SU-DHL-6 (cell line): Measurements from ENCODE around the gene PANK3.

ENCODE experiments used
- H2AFZ ChIP-seq: fragments of 200-600 bp; sonication (generic); 2 replicates; pipeline ENCODE4 v1.6.1; 2014; ENCODE audit warnings: low read depth, mild to moderate bottlenecking, moderate library complexity, mixed read lengths, antibody characterized with exemption, low read length; ENCODE audit not compliant: severe bottlenecking
- H3F3A ChIP-seq: fragments of 200-600 bp; shearing (Covaris generic); 2 replicates; pipeline ENCODE4 v1.6.0; 2016; ENCODE audit warnings: antibody characterized with exemption, mild to moderate bottlenecking; ENCODE audit not compliant: insufficient read depth
- H3K27ac ChIP-seq: fragments of 200-600 bp; sonication (generic); 2 replicates; pipeline ENCODE4 v1.5.1; 2016; ENCODE audit warnings: low read depth, mild to moderate bottlenecking, low read length, moderate library complexity, mixed read lengths
- H3K27me3 ChIP-seq: fragments of 200-600 bp; sonication (generic), shearing (Covaris generic); 2 replicates; pipeline ENCODE4 v1.6.0; 2014; ENCODE audit warnings: mild to moderate bottlenecking, low read length
- H3K36me3 ChIP-seq: fragments of 200-600 bp; sonication (generic); 2 replicates; pipeline ENCODE4 v1.6.1; 2014; ENCODE audit warnings: mild to moderate bottlenecking, low read length, mixed read lengths
- H3K4me2 ChIP-seq: fragments of 300-600, 200-600 bp; shearing (Covaris generic), sonication (generic); 2 replicates; pipeline ENCODE4 v1.6.0; 2014; ENCODE audit warnings: low read length, low read depth, mild to moderate bottlenecking; ENCODE audit not compliant: poor library complexity, severe bottlenecking
- H3K4me3 ChIP-seq: fragments of 200-600 bp; sonication (generic); 2 replicates; pipeline ENCODE4 v1.5.1; 2014; ENCODE audit warnings: antibody characterized with exemption, low read length, mild to moderate bottlenecking, mixed read lengths; ENCODE audit not compliant: insufficient read depth, poor library complexity, severe bottlenecking
- H3K79me2 ChIP-seq: fragments of 200-600 bp; sonication (generic); 2 replicates; pipeline ENCODE4 v1.6.1; 2014; ENCODE audit warnings: mild to moderate bottlenecking, low read length, moderate library complexity; ENCODE audit not compliant: insufficient read depth
- H3K9ac ChIP-seq: fragments of 200-600 bp; sonication (generic); 2 replicates; pipeline ENCODE4 v1.7.0; 2014; ENCODE audit warnings: mild to moderate bottlenecking, low read length
- H3K9me2 ChIP-seq: fragments of 200-600 bp; sonication (generic); replicated peaks from 2 replicates; pipeline ENCODE4 v1.6.1; 2014; ENCODE audit warnings: low read length; ENCODE audit not compliant: insufficient read depth
- H3K9me3 ChIP-seq: fragments of 200-600 bp; sonication (generic); 2 replicates; pipeline ENCODE4 v1.6.1; 2014; ENCODE audit warnings: low read length, mixed read lengths; ENCODE audit not compliant: insufficient read depth
- H4K20me1 ChIP-seq: fragments of 200-600 bp; sonication (generic); 2 replicates; pipeline ENCODE4 v1.6.1; 2014; ENCODE audit warnings: low read depth, mild to moderate bottlenecking, antibody characterized with exemption, low read length, moderate library complexity, mixed read lengths
- EZH2phosphoT487 ChIP-seq: fragments of 200-600 bp; sonication (generic), shearing (Covaris generic); conservative IDR thresholded peaks from 2 replicates; pipeline ENCODE4 v1.6.1; 2018; ENCODE audit warnings: mild to moderate bottlenecking, antibody characterized with exemption, low read length, moderate library complexity, mixed read lengths
- TF ChIP-seq, protein P1 (sequence below): fragments of 200-600 bp; sonication (generic); IDR thresholded peaks from one replicate; pipeline ENCODE4 v1.5.1; 2017; ENCODE audit warnings: antibody characterized with exemption, mild to moderate bottlenecking, low read length, moderate library complexity; ENCODE audit not compliant: insufficient read depth, poor library complexity, severe bottlenecking

Gene PANK3

DNA sequence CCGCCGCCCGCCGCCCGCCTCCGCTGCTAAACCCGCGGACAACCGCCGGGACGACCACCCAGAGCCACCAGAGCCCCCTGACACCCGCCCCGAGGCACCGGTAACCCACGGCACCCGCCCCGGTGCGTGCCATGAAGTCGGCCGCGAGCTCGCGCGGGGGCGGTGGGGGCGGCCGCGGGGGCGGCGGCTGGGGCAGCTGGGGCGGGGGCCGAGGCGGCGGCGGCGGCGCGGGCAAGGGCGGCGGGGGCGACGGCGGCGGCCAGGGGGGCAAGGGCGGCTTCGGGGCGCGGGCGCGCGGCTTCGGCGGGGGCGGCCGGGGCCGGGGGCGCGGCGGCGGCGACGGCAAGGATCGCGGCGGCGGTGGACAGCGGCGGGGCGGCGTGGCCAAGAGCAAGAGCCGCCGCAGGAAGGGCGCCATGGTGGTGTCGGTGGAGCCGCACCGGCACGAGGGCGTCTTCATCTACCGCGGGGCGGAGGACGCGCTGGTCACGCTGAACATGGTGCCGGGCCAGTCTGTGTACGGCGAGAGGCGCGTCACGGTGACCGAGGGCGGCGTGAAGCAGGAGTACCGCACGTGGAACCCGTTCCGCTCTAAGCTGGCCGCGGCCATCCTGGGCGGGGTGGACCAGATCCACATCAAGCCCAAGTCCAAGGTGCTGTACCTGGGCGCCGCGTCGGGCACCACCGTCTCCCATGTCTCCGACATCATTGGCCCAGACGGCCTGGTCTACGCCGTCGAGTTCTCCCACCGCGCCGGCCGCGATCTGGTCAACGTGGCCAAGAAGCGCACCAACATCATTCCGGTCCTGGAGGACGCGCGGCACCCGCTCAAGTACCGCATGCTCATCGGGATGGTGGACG is 49.6 kb downstream of the PANK3 start:
- Histone ChIP-seq H3F3A (no peaks in the 10 kb centered on the region), H3K4me2 (no peak overlapping the region), H4K20me1 (no peaks in the 10 kb centered on the region), H3K9me2 (no peaks in the 10 kb centered on the region), H3K36me3 (no peaks in the 10 kb centered on the region), H3K79me2 (no peaks in the 10 kb centered on the region), H3K27me3 (no peaks in the 10 kb centered on the region), H2AFZ (no peak overlapping the region), H3K9me3 (no peaks in the 10 kb centered on the region), H3K4me3 (no peak overlapping the region), H3K9ac (no peak overlapping the region), H3K27ac (no peak overlapping the region)
- no peak for TF ChIP-seq EZH2phosphoT487

DNA sequence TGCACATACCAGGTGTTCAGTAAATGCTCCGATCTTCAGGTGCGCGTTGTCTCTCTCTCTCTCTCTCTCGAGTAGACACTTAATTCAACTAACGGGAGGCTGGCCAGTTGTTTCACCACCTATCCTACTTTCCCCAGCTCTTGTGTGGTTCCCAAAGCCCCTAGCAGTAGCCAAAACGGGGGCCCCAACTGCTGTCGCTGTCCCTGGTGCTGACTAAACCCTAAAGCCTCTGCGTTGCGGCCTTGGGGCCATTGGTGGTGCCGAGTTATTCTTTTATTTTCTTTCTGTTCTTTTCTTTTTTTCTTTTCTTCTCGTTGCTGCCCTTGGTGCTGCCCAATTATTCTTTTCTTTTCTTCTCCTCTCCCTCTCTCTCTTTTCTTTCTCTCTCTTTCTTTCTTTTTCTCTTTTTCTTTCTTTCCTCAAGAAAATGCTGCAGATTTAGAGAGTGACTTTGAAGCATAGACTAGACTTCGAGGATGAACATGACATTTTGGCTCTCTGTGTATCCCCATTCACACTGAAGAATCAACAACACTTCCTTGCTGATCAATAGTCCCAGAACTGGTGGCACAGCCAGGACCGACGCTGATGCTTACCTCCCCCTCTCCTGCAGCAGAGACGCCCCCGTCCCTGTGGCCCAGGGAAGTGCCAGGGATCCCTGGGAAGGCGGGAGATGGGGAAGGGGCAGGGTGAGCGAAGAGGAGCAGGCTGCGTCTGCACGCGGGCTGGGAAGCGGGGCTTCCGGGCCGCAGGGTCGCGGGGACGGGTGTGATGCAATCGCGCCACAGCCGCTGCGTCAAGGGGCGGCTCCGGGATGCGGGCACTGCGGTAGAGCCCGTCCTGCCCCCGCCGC is 50.4 kb downstream of the PANK3 start, which contains the start of gene FBLL1:
TSS of gene FBLL1 (plus strand) at position 785 of the 853 bp plus-strand sequence. CDS start 200 bp downstream, outside the sequence.
- H2AFZ ChIP-seq = no peak within 1 kb of the TSS
- TF ChIP-seq EZH2phosphoT487 = no peak
- TF ChIP-seq, protein P1, sequence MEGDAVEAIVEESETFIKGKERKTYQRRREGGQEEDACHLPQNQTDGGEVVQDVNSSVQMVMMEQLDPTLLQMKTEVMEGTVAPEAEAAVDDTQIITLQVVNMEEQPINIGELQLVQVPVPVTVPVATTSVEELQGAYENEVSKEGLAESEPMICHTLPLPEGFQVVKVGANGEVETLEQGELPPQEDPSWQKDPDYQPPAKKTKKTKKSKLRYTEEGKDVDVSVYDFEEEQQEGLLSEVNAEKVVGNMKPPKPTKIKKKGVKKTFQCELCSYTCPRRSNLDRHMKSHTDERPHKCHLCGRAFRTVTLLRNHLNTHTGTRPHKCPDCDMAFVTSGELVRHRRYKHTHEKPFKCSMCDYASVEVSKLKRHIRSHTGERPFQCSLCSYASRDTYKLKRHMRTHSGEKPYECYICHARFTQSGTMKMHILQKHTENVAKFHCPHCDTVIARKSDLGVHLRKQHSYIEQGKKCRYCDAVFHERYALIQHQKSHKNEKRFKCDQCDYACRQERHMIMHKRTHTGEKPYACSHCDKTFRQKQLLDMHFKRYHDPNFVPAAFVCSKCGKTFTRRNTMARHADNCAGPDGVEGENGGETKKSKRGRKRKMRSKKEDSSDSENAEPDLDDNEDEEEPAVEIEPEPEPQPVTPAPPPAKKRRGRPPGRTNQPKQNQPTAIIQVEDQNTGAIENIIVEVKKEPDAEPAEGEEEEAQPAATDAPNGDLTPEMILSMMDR = no peak
- no peaks in the 10 kb centered on the region for H3F3A ChIP-seq
- no peak within 1 kb of the TSS for H3K27ac ChIP-seq
- no peaks in the 10 kb centered on the region for H3K9me2 ChIP-seq
- no peaks in the 10 kb centered on the region for H3K79me2 ChIP-seq
- no peaks in the 10 kb centered on the region for H3K9me3 ChIP-seq
- H4K20me1 ChIP-seq = no peaks in the 10 kb centered on the region
- no peak within 1 kb of the TSS for H3K4me2 ChIP-seq
- H3K4me3 ChIP-seq = no peak within 1 kb of the TSS
- H3K36me3 ChIP-seq = no peaks in the 10 kb centered on the region
- no peaks in the 10 kb centered on the region for H3K27me3 ChIP-seq
- no peak within 1 kb of the TSS for H3K9ac ChIP-seq

DNA sequence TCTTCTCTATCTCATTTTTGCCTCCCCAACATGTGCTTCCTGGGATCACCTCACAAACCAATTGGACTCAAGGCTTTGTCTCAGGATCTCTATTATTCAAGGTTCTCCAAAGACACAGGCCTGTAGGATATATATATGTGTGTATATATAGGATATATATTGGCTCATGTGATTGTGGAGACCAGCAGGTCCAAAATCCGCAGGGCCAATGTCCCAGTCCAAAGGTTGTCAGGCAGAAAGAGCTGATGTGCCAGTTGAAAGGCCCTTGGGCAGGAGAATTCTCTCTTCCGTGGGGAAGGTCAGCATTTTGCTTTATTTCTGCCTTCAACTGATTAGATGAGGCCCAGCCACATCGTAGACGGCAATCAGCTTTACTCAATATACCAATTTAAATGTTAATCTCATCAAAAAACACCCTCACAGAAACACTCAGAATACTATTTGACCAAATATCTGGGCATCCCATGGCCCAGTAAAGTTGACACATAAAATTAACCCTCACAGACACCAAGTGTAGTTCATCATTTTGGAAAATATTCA is 51.3 kb downstream of the PANK3 start:
- TF ChIP-seq, protein P1 = no peak
- TF ChIP-seq EZH2phosphoT487 = no peak
- H2AFZ ChIP-seq = no peak overlapping the region
- H3K4me2 ChIP-seq = no peak overlapping the region
- no peaks in the 10 kb centered on the region for H3K79me2 ChIP-seq
- no peaks in the 10 kb centered on the region for H3F3A ChIP-seq
- H3K4me3 ChIP-seq = no peak overlapping the region
- no peak overlapping the region for H3K27ac ChIP-seq
- H3K9me3 ChIP-seq = no peaks in the 10 kb centered on the region
- no peaks in the 10 kb centered on the region for H3K9me2 ChIP-seq
- H3K36me3 ChIP-seq = no peaks in the 10 kb centered on the region
- H3K27me3 ChIP-seq = no peaks in the 10 kb centered on the region
- no peaks in the 10 kb centered on the region for H4K20me1 ChIP-seq
- no peak overlapping the region for H3K9ac ChIP-seq
